KMS-11 (cell line): ENCODE data around the gene HDAC4.

Experiments
- H2AFZ ChIP-seq: fragments of 200-600 bp; sonication (generic); 2 replicates; pipeline ENCODE4 v1.6.1; 2016; ENCODE audit warnings: antibody characterized with exemption, mixed run types, low read depth
- H3K27ac ChIP-seq: fragments of 200-600 bp; sonication (generic); 2 replicates; pipeline ENCODE4 v1.6.1; 2016; ENCODE audit warnings: mild to moderate bottlenecking, mixed run types
- H3K27me3 ChIP-seq: fragments of 200-600 bp; sonication (generic); 2 replicates; pipeline ENCODE4 v1.6.1; 2017; ENCODE audit warnings: mild to moderate bottlenecking, low read depth, mixed run types, moderate library complexity; ENCODE audit not compliant: insufficient read depth
- H3K36me3 ChIP-seq: fragments of 200-600 bp; sonication (generic); 2 replicates; pipeline ENCODE4 v1.6.1; 2017; ENCODE audit warnings: mild to moderate bottlenecking, mixed run types; ENCODE audit not compliant: insufficient read depth
- H3K4me1 ChIP-seq: fragments of 200-600 bp; sonication (generic); 2 replicates; pipeline ENCODE4 v1.6.1; 2016; ENCODE audit warnings: mild to moderate bottlenecking, low read depth, mixed run types; ENCODE audit not compliant: poor library complexity, severe bottlenecking
- H3K4me2 ChIP-seq: fragments of 200-600 bp; sonication (generic); 2 replicates; pipeline ENCODE4 v1.7.0; 2016; ENCODE audit warnings: mild to moderate bottlenecking, mixed run types
- H3K4me3 ChIP-seq: fragments of 200-600 bp; sonication (generic); IDR thresholded peaks from 2 replicates; pipeline ENCODE4 v1.6.1; 2017; ENCODE audit warnings: low read depth, low read length, mixed read lengths; ENCODE audit not compliant: insufficient read depth
- H3K79me2 ChIP-seq: fragments of 200-600 bp; sonication (generic); 2 replicates; pipeline ENCODE4 v1.6.1; 2016; ENCODE audit warnings: low read depth, mixed run types; ENCODE audit not compliant: insufficient read depth
- H3K9ac ChIP-seq: fragments of 200-600 bp; sonication (generic); 2 replicates; pipeline ENCODE4 v1.6.1; 2016; ENCODE audit warnings: mild to moderate bottlenecking, mixed run types
- H4K20me1 ChIP-seq: fragments of 200-600 bp; sonication (generic); 2 replicates; pipeline ENCODE4 v1.6.1; 2016; ENCODE audit warnings: mild to moderate bottlenecking, mixed run types; ENCODE audit not compliant: insufficient read depth
- CTCF ChIP-seq: fragments of 200-600 bp; sonication (generic); conservative IDR thresholded peaks from 2 replicates; pipeline ENCODE4 v1.6.1; 2017; ENCODE audit warnings: low read depth, mild to moderate bottlenecking, antibody characterized with exemption, low read length, moderate library complexity, mixed read lengths

HDAC4 gene

GRCh38 chr2:239067196-239067865 lies 333.5 kb downstream of the HDAC4 start:
- H3K36me3 ChIP-seq, result no peaks in the 10 kb centered on the region
- no peak for TF ChIP-seq CTCF
- no peaks in the 10 kb centered on the region for H3K79me2 ChIP-seq
- no peaks in the 10 kb centered on the region for H3K27me3 ChIP-seq
- no peaks in the 10 kb centered on the region for H4K20me1 ChIP-seq
- H3K27ac ChIP-seq, result no peak overlapping the region
- H2AFZ ChIP-seq, result no peak overlapping the region
- no peaks in the 10 kb centered on the region for H3K4me1 ChIP-seq
- no peak overlapping the region for H3K4me2 ChIP-seq
- H3K4me3 ChIP-seq, result no peak overlapping the region
- no peak overlapping the region for H3K9ac ChIP-seq

- no peak overlapping the region for H3K4me3 ChIP-seq
These were observed 334.2 kb downstream of the HDAC4 start for GRCh38 chr2:239066597-239066996.

GRCh38 chr2:239065962-239066361 lies 334.9 kb downstream of the HDAC4 start:
- Histone ChIP-seq H3K4me1 (no peaks in the 10 kb centered on the region), H3K9ac (no peak overlapping the region), H3K79me2 (no peaks in the 10 kb centered on the region), H3K27me3 (no peaks in the 10 kb centered on the region), H4K20me1 (no peaks in the 10 kb centered on the region), H3K27ac (no peak overlapping the region), H3K4me3 (no peak overlapping the region), H2AFZ (no peak overlapping the region), H3K4me2 (no peak overlapping the region), H3K36me3 (no peaks in the 10 kb centered on the region)
- TF ChIP-seq CTCF, result no peak

More at GRCh38 chr2:239066597-239066996, 334.2 kb downstream of the HDAC4 start:
- H3K4me2 ChIP-seq, result no peak overlapping the region
- H3K4me1 ChIP-seq, result no peaks in the 10 kb centered on the region
- no peak overlapping the region for H3K27ac ChIP-seq
- no peaks in the 10 kb centered on the region for H3K27me3 ChIP-seq
- H2AFZ ChIP-seq, result no peak overlapping the region
- no peak overlapping the region for H3K9ac ChIP-seq
- no peaks in the 10 kb centered on the region for H3K36me3 ChIP-seq
- H4K20me1 ChIP-seq, result no peaks in the 10 kb centered on the region
- TF ChIP-seq CTCF, result no peak
- H3K79me2 ChIP-seq, result no peaks in the 10 kb centered on the region

GRCh38 chr2:239065537-239065936 lies 335.3 kb downstream of the HDAC4 start:
- Histone ChIP-seq H2AFZ (no peak overlapping the region), H3K36me3 (no peaks in the 10 kb centered on the region), H3K79me2 (no peaks in the 10 kb centered on the region), H3K27me3 (no peaks in the 10 kb centered on the region), H3K9ac (no peak overlapping the region), H4K20me1 (no peaks in the 10 kb centered on the region), H3K4me3 (no peak overlapping the region), H3K4me1 (no peaks in the 10 kb centered on the region), H3K27ac (no peak overlapping the region), H3K4me2 (no peak overlapping the region)
- TF ChIP-seq CTCF, result no peak
